ENCODE measurements around the gene DNM1L.

DNA sequence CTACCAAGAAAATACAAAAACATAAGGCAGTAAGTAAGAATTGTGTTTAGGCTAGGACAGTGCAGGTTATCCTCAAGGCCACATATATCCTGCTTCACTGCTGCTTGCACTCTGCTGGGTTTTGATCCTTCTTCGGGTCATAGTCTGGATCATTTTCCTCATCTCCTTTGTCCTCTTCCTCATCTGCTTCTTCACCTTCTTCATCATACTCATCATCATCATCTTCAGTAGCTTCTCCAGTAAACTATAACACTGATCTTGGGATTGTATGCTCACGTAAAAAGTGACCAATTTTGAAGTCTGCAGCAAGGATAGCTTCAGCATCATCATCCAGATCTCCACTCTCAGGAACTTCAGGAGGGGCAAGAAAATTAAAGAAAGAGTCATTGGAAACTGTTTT, 47.2 kb downstream of the DNM1L start:
- TF ChIP-seq POLR2A (IDR thresholded peaks at IDR 0.05; ENCODE audit: low read length) = no peak
- TF ChIP-seq, protein P1, sequence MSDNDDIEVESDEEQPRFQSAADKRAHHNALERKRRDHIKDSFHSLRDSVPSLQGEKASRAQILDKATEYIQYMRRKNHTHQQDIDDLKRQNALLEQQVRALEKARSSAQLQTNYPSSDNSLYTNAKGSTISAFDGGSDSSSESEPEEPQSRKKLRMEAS (IDR thresholded peaks at IDR 0.05) = no peak

Data from A549 (cell line).